HS-27A (cell line): ENCODE results near the gene MSANTD3.
"Not testable (repeated sequence)": the region's sequence is repeated elsewhere in the genome, so short reads cannot be mapped to it uniquely, and the experiment has no call there.

Experiments
- DNase-seq: peaks from one replicate; pipeline ENCODE4 v3.0.0-alpha.2; 2012; ENCODE audit warnings: low read depth, missing footprints

Gene MSANTD3

GRCh38 chr9:100428871-100429654 lies 2.1 kb downstream of the MSANTD3 start:
- peak; percentile 95 for DNase-seq

- no peak for DNase-seq
Measured at GRCh38 chr9:100430286-100430940, 3.5 kb downstream of the MSANTD3 start.

DNA sequence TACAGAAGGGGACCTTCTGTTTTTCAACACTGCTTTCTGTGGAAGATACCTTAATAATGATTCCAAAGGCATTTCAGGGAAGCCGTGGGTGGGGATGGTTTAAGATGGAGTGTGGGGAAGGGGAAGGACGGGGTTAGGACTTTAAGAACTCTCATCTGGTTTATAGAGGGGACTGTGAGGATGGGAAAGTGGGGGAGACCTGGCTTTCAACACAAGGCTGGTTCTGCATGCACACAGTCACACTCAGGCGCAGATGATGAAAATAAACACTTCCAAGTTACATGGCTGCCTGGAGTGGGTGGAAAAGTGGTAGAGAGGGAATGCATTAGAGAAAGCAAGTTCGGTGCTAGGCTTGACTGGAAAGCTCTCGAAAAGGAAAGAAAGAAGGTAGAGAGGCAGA lies 4.9 kb downstream of the MSANTD3 start:
- no peak for DNase-seq

DNA sequence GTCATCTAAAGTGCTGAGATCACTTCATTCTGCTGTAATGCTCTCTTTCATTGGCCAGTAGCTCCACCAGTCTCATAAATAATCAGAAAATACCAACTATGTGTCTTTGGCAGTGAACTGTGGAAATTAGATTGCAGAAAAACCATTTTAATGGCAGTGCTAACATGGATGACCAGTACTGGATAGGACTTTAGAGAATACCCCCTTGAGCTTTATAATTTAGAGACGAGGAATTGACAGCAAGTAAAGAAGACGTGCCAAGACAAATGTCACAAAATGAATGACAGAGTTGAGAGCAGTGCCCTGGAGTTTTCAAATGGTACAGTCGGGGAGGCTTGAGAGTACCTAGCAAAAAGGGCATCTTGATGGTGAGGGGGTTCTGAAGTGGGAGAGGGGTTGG lies 5.8 kb downstream of the MSANTD3 start:
- no peak for DNase-seq

GRCh38 chr9:100436571-100436970 lies 9.6 kb downstream of the MSANTD3 start:
- no peak for DNase-seq

DNA sequence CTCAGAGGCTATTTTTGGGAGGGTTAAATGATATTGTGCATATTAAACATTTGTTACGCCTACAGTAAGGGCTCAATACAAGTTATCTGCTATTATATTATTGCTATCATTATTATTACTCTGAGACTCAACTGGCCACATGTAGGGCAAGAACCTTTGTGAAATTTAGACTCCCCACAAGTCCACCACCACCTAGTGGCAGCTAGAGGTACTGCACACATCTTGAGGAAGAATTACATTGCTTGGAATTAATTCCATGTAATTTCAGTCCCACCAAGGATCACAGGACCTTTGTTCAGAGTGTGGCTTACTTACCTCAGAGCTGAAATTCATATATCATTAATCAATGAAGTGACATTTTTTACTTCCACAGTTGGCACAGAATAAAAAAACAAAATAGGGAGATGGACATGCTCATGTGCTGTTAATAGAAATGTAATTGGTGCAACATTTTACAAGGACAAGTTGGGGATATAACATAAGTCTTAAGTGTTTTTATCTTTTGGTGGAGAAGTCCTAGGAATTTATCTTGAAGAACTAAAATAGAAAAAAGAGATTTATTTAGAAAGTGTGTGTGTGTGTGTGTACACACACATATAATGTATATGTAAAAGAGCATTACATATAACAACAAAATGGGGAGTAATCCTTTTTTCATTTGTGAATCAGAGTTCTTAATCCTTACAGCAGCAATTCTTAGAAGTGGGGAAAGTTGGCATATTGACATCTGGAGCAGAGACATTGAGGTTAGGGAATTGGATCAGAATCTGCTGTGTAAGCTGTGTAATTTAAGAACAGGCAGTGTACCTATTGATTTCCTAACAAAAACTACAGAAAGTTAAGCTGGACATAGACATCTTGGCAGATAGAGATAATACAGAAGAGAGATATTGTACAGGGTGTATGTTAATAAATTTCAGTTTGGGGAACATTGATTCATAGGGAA lies 11.2 kb downstream of the MSANTD3 start:
- peak; percentile 45 for DNase-seq

- no peak for DNase-seq
Measured at GRCh38 chr9:100440071-100440470, 13.1 kb downstream of the MSANTD3 start.

DNA sequence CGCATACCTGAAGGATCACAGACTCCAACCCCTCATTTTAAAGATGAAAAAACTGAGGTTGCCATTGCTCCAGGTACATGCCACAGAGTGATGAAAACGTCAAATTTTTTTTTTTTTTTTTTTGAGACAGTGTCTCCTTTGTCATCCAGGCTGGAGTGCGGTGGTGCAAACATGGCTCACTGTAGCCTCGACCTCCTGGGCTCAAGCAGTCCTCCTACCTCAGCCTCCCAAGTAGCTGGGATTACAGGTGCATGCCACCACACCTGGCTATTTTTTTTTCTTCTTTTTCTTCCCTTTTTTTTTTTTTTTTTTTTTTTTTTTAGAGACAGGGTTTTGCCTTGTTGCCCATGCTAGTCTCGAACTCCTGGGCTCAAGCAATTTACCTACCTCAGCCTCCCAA lies 13.5 kb downstream of the MSANTD3 start:
- not testable (repeated sequence) for DNase-seq

DNA sequence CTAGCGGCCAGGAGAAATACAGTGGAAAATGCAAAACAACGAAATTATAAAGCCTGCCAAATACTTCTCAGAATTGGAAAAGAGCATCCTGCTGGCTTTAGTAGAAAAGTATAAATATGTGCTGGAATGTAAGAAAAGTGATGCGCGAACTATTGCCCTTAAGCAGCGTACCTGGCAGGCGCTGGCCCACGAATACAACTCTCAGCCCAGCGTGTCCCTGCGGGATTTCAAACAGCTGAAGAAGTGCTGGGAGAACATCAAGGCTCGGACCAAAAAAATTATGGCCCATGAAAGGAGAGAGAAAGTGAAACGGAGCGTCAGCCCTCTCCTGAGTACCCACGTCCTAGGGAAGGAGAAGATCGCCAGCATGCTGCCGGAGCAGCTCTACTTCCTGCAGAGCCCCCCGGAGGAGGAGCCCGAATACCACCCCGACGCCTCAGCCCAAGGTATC lies 15.0 kb downstream of the MSANTD3 start:
- DNase-seq = no peak

DNA sequence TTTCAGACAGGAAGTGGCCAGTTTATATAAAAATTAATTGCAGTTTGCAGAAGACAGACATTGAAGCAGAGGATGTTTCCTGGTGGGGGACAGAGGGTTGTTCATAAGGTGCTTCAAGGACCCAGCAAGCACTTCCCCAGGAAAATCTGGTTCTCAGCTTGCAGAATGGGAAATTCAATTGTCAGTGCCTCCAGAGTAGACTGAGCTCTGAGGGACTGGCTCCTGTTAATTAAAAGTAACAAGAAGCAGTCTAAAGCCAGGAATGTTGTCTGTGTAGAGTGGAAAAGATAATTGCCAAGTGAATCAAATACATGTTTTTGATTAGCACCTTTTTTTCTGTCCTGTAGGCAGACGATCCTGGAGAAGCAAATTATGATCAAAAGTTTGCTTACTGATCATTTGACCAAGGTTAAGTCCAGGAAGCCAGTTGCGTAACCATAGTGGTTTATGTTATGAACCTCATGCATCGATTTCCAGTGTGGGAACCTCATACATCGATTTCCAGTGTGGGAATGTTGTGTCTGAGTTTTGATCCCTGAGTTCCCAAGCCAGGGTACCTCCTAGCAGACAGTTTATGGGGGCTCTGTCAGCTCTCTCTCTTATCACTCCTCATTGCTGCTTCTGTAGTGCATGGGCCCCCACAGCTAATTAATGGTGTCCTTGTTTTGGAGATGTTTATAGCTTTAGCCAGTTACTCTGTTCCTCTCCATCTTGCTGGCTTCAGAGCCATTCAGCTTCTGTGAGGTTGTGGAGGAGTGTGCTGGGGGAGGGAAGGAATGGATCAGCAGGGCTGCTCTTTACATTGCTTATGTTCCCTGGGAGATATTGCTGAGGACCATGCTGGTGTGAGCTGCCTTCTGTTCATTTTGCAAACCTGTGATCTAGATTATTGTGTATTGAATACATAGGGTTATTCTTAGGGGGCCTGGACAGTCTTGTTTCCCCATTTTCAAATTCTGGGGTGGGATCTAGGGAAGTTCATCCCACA lies 17.1 kb downstream of the MSANTD3 start:
- no peak for DNase-seq

GRCh38 chr9:100445161-100445902 lies 18.4 kb downstream of the MSANTD3 start:
- no peak for DNase-seq

DNA sequence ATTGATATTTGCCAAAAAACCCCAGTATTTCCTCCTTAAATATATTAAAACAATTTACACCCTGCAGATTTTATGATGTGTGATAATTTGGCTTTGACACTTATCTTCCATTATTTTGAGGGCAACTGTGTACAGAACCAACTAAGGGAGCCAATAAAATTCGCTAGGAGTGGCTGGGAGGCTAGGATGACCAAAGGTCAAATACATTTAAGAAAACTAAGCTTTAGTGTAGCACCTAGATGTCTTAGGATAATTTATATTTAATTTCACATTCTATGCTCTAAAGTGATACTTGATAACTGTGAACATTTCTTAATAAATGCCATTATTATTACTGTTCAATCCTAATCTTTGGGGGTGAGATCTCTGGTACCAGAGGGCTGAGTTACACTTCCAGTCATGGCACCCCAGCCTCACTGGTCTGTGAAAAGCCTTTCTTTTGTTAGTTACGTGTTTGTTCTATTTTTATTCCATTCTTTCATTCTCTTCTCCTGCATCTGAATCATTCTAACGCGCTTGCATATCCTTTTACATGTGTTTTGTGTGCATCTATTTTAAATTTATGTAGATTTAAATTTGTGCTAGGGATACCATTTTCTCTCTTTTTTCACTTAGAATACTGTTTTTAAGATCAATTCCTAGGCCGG lies 19.1 kb downstream of the MSANTD3 start:
- no peak for DNase-seq

DNA sequence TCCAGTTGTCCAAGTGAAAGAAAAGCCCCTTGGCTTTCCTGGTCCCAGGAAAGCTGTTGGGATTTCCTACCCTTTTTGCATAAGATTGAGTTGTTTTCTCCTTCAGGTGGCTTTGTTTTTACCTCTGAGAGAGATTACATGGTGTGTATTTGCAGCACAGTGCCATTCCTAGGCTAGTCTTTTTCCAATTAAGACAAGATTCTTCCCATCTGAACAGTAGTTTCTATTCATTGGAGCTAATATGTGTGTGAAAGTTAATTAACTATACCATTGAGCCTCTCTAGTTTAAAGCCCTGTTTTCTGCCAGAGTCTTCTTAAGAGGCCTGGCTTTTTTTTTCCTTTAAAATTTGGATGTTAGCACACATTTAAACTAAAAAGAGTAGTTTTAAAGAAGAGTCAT lies 20.1 kb downstream of the MSANTD3 start:
- no peak for DNase-seq

- no peak for DNase-seq
Measured at GRCh38 chr9:100448266-100448665, 21.3 kb downstream of the MSANTD3 start.

DNA sequence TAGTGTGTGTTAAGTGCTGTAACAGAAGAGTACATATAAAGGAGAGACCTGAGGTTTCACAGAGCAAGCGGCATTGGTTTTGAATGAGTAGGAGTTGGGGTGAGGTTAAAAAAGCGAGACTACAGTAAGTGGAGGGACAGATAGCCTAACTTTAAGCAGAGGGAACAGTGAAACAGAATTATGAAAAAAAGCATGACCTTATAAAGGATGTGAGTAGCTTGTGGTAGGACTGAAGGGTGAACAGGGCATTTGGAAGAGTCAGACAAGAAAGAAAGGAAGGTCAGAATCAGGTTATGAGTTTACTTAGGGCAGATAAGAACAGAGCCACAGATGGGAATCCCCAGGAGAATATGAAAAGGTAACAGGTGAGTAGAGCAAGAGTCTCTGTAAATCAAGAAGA lies 22.5 kb downstream of the MSANTD3 start:
- no peak for DNase-seq

GRCh38 chr9:100452894-100453293 lies 26.0 kb downstream of the MSANTD3 start:
- DNase-seq = no peak

- no peak for DNase-seq
Measured at GRCh38 chr9:100455470-100455869, 28.5 kb downstream of the MSANTD3 start.

GRCh38 chr9:100457517-100457916 lies 30.6 kb downstream of the MSANTD3 start:
- no peak for DNase-seq

DNA sequence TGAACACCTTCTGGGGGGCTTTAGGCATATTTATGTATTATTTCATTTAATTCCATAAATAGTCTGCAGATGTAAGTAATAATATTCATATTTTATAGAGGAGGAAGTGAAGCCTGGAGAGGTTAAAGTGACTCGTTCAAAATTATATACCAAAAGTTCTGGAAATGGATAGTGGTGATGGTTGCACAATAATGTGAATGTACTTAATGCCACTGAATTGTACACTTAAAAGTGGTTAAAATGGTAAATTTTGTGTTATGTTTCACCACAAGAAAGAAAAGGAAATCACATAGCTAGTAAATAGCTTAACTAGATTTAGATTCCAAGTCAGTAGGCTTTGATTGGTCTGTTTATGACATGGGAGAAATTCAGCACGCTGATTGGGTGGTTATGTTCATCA lies 33.0 kb downstream of the MSANTD3 start:
- DNase-seq = no peak

DNA sequence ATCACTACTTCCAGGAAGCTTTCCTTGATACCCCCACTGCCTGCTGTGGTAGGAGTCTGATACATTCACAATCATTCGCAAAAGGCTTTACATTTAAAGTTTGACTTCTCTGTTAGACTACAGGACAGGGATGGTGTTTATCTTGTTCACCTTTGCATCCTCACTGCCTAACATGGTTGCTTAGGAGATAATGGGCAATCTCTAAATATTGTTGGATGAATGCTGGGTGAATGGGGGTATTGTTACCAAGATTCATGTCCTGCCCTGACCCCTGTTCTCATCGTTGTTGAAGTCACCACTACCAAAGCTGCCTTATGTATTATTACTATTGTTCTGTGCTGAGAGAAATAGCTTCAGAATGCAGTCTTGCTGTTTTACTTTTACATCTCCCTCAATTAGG lies 38.3 kb downstream of the MSANTD3 start:
- DNase-seq = no peak
